Amygdala (tissue), 56 donors: ENCODE data around the gene TMEM119.
"Not testable (repeated sequence)": the region's sequence is repeated elsewhere in the genome, so short reads cannot be mapped to it uniquely, and the experiment has no call there.

Source experiments
- DNase-seq, 56 donors: peaks; one replicate each; lab custom pipeline; 2025; lab: John Stamatoyannopoulos, UW

TMEM119 gene

DNA sequence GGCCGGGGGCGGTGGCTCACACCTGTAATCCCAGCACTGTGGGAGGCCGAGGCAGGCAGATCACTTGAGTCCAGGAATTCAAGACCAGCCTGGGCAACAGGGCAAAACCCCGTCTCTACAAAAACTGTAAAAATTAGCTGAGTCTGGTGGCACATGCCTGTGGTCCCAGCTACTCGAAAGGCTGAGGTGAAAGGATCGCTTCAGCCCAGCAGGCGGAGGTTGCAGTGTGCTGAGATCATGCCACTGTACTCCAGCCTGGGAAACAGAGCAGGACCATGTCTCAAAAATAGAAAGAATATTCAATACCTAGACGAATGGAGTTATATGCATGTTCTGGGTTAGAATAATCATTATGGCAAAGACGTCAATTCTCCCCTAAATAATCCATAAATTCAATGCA lies 42.5 kb downstream of the TMEM119 start:
- not testable (repeated sequence) for DNase-seq

GRCh38 chr12:108553799-108554198 lies 44.1 kb downstream of the TMEM119 start:
- DNase-seq: no peak

- no peak for DNase-seq
Observed at GRCh38 chr12:108551535-108551934, 46.3 kb downstream of the TMEM119 start.

GRCh38 chr12:108548954-108549521 lies 48.8 kb downstream of the TMEM119 start:
- no peak for DNase-seq

- no peak for DNase-seq
Observed at GRCh38 chr12:108547686-108548085, 50.2 kb downstream of the TMEM119 start.

DNA sequence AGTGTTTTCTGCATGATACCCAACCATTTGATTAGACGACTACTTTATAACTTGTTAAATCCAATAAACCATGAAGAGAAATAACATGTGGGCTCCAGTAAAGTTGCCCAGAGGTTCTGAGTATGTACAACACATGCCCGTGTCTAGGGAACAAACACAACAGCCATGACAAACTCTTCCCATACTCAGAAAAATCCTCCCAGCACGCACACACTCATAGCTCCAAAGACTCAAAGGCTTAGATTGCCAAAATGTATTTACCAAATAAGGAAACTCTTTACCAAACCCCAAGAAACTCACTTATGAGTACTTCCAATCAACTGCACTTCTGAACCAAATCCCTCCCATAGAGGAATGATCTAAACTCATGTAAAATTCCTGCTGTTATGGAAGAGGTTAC lies 54.2 kb downstream of the TMEM119 start:
- no peak for DNase-seq

GRCh38 chr12:108542320-108542719 lies 55.6 kb downstream of the TMEM119 start:
- no peak for DNase-seq
